Measurements from ENCODE around the gene ZBP1. TPM values are rescaled to one million over a fixed set of nuclear protein-coding genes. Genes with fewer than 3 reads are reported as not detected.

ZBP1 gene
- total RNA-seq, 1 donor from 2014 or later, result not detected

- Mint-ChIP-seq H3K4me1 (ENCODE audit: low read depth) (peaks cover 2% of the 10 kb centered on the region), H3K27me3 (peaks cover 36% of the 10 kb centered on the region), H3K36me3 (ENCODE audit: insufficient read depth) (no peaks in the 10 kb centered on the region), H3K27ac (no peak overlapping the region), H3K4me3 (ENCODE audit: low read depth) (no peak overlapping the region), H3K9me3 (ENCODE audit: low read depth) (no peaks in the 10 kb centered on the region)
- TF ChIP-seq, protein P1, sequence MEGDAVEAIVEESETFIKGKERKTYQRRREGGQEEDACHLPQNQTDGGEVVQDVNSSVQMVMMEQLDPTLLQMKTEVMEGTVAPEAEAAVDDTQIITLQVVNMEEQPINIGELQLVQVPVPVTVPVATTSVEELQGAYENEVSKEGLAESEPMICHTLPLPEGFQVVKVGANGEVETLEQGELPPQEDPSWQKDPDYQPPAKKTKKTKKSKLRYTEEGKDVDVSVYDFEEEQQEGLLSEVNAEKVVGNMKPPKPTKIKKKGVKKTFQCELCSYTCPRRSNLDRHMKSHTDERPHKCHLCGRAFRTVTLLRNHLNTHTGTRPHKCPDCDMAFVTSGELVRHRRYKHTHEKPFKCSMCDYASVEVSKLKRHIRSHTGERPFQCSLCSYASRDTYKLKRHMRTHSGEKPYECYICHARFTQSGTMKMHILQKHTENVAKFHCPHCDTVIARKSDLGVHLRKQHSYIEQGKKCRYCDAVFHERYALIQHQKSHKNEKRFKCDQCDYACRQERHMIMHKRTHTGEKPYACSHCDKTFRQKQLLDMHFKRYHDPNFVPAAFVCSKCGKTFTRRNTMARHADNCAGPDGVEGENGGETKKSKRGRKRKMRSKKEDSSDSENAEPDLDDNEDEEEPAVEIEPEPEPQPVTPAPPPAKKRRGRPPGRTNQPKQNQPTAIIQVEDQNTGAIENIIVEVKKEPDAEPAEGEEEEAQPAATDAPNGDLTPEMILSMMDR (IDR thresholded peaks at IDR 0.05; ENCODE audit: unreplicated experiment), result no peak
- no peak for DNase-seq (ENCODE audit: low spot score, unreplicated experiment)
Measured at GRCh38 chr20:57605045-57605444, 15.2 kb downstream of the ZBP1 start.

- TF ChIP-seq, protein P1 (IDR thresholded peaks at IDR 0.05; ENCODE audit: unreplicated experiment), result no peak
- Mint-ChIP-seq H3K4me3 (ENCODE audit: low read depth) (no peak overlapping the region), H3K4me1 (ENCODE audit: low read depth) (peaks cover 2% of the 10 kb centered on the region), H3K9me3 (ENCODE audit: low read depth) (no peaks in the 10 kb centered on the region), H3K27ac (no peak overlapping the region), H3K27me3 (peaks cover 28% of the 10 kb centered on the region), H3K36me3 (ENCODE audit: insufficient read depth) (no peaks in the 10 kb centered on the region)
- DNase-seq (ENCODE audit: low spot score, unreplicated experiment), result no peak
Measured at GRCh38 chr20:57603120-57603519, 17.1 kb downstream of the ZBP1 start.

- no peak for DNase-seq (ENCODE audit: low spot score, unreplicated experiment)
- no peak overlapping the region for H3K27ac Mint-ChIP-seq
- TF ChIP-seq, protein P1 (IDR thresholded peaks at IDR 0.05; ENCODE audit: unreplicated experiment), result no peak
- H3K36me3 Mint-ChIP-seq (ENCODE audit: insufficient read depth), result no peaks in the 10 kb centered on the region
- H3K4me3 Mint-ChIP-seq (ENCODE audit: low read depth), result no peak overlapping the region
- peaks cover 21% of the 10 kb centered on the region for H3K27me3 Mint-ChIP-seq
- H3K4me1 Mint-ChIP-seq (ENCODE audit: low read depth), result peaks cover 2% of the 10 kb centered on the region
- H3K9me3 Mint-ChIP-seq (ENCODE audit: low read depth), result no peaks in the 10 kb centered on the region
Measured at GRCh38 chr20:57601737-57602136, 18.5 kb downstream of the ZBP1 start.

GRCh38 chr20:57601211-57601570 lies 19.0 kb downstream of the ZBP1 start:
- no peak for DNase-seq (ENCODE audit: low spot score, unreplicated experiment)
- H3K27me3 Mint-ChIP-seq, result peaks cover 16% of the 10 kb centered on the region
- no peak overlapping the region for H3K4me3 Mint-ChIP-seq (ENCODE audit: low read depth)
- TF ChIP-seq, protein P1 (IDR thresholded peaks at IDR 0.05; ENCODE audit: unreplicated experiment), result no peak
- H3K9me3 Mint-ChIP-seq (ENCODE audit: low read depth), result no peaks in the 10 kb centered on the region
- peaks cover 2% of the 10 kb centered on the region for H3K4me1 Mint-ChIP-seq (ENCODE audit: low read depth)
- H3K36me3 Mint-ChIP-seq (ENCODE audit: insufficient read depth), result no peaks in the 10 kb centered on the region
- no peak overlapping the region for H3K27ac Mint-ChIP-seq

- TF ChIP-seq, protein P1 (IDR thresholded peaks at IDR 0.05; ENCODE audit: unreplicated experiment), result no peak
- H3K4me3 Mint-ChIP-seq (ENCODE audit: low read depth), result no peak overlapping the region
- peaks cover 2% of the 10 kb centered on the region for H3K4me1 Mint-ChIP-seq (ENCODE audit: low read depth)
- H3K36me3 Mint-ChIP-seq (ENCODE audit: insufficient read depth), result no peaks in the 10 kb centered on the region
- no peak overlapping the region for H3K27ac Mint-ChIP-seq
- DNase-seq (ENCODE audit: low spot score, unreplicated experiment), result no peak
- H3K9me3 Mint-ChIP-seq (ENCODE audit: low read depth), result no peaks in the 10 kb centered on the region
- H3K27me3 Mint-ChIP-seq, result peaks cover 11% of the 10 kb centered on the region
Measured at GRCh38 chr20:57600320-57601210, 19.7 kb downstream of the ZBP1 start.

All from progenitor cell of endocrine pancreas (in vitro differentiated cells).